Retinal pigment epithelial cell (primary cell): ENCODE data around the gene DDX1.
A peak's percentile ranks its signal among the peaks of the same experiment; 100 is the strongest.

ENCODE experiments used
- DNase-seq: peaks from one replicate; pipeline ENCODE4 v3.0.0-alpha.2; 2010; ENCODE audit warnings: low read depth
- H3K4me3 ChIP-seq: 2 replicates; pipeline ENCODE4 v1.5.1; 2011; ENCODE audit warnings: mild to moderate bottlenecking, low read length, control low read depth, moderate library complexity
- TF ChIP-seq, protein P1 (sequence below): conservative IDR thresholded peaks from 2 replicates; pipeline ENCODE4 v1.5.1; 2011; ENCODE audit warnings: low read depth, low read length, control low read depth, inconsistent platforms

Gene DDX1

GRCh38 chr2:15640261-15640711 lies 48.6 kb downstream of the DDX1 start:
- DNase-seq = peak; percentile 83
- no peak overlapping the region for H3K4me3 ChIP-seq
- TF ChIP-seq, protein P1, sequence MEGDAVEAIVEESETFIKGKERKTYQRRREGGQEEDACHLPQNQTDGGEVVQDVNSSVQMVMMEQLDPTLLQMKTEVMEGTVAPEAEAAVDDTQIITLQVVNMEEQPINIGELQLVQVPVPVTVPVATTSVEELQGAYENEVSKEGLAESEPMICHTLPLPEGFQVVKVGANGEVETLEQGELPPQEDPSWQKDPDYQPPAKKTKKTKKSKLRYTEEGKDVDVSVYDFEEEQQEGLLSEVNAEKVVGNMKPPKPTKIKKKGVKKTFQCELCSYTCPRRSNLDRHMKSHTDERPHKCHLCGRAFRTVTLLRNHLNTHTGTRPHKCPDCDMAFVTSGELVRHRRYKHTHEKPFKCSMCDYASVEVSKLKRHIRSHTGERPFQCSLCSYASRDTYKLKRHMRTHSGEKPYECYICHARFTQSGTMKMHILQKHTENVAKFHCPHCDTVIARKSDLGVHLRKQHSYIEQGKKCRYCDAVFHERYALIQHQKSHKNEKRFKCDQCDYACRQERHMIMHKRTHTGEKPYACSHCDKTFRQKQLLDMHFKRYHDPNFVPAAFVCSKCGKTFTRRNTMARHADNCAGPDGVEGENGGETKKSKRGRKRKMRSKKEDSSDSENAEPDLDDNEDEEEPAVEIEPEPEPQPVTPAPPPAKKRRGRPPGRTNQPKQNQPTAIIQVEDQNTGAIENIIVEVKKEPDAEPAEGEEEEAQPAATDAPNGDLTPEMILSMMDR = no peak

GRCh38 chr2:15640784-15641183 lies 49.1 kb downstream of the DDX1 start:
- no peak for DNase-seq
- TF ChIP-seq, protein P1 = no peak
- H3K4me3 ChIP-seq = no peak overlapping the region

DNA sequence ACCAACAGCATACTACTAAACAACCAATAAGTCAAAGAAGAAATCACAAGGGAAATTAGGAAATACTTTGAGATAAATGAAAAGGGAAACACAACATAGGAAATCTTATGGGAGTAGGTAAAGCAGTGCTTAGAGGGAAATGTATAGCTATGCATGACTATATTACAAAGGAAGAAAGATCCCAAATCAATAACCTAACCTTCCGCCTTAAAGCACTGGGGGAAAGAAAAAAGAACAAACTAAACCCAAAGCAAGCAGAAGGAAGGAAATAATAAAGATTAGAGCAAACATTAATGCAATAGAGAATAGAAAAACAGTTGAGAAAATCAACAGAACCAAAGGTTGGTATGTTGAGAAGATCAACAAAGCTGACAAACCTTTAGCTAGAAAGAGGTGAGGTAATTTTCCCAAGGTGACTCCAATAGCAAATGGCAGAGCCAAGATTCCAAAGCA lies 49.9 kb downstream of the DDX1 start:
- no peak for DNase-seq
- H3K4me3 ChIP-seq = no peak overlapping the region
- TF ChIP-seq, protein P1 = no peak

DNA sequence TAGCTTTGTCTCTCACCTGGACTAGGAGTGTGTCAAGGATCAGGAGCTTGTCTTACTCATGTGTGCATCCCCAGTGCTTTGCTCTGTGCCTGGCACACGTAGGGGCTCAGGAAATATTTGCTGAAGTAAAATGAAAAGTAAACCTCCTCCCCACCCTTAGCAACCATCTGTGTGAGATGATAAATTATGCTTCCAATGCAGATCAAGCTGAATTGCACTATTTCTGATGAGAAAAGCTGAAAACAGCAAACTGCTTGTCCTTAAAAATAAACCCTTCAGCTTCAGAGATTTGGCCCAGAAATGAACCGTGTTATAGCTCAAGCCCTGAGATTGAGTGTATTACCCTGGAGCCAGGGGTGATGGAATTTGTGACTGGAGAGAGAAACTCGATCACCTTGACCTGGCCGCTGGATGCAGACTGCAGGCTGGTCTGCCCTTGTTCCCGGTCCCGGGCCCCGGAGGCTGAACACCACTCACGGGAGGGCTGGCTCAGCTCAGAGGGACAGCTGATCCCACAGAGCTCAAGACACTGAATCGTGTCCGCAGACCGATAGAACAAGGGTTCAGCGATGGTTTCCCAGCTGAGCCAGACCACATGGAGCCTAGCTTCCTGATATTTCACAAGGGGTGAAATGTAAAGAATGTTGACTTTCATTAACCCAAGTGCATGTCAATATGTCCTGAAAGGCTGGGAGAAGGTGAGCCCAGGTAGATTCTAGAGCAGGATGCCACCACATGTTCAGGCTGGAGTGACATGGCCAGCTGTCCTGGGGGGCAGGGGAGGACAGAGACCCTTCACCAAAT lies 50.5 kb downstream of the DDX1 start:
- TF ChIP-seq, protein P1 = no peak
- DNase-seq = peak; percentile 40
- H3K4me3 ChIP-seq = no peak overlapping the region

- DNase-seq = no peak
- H3K4me3 ChIP-seq = no peak overlapping the region
- TF ChIP-seq, protein P1 = no peak
Measured at GRCh38 chr2:15642815-15643500, 51.3 kb downstream of the DDX1 start.

DNA sequence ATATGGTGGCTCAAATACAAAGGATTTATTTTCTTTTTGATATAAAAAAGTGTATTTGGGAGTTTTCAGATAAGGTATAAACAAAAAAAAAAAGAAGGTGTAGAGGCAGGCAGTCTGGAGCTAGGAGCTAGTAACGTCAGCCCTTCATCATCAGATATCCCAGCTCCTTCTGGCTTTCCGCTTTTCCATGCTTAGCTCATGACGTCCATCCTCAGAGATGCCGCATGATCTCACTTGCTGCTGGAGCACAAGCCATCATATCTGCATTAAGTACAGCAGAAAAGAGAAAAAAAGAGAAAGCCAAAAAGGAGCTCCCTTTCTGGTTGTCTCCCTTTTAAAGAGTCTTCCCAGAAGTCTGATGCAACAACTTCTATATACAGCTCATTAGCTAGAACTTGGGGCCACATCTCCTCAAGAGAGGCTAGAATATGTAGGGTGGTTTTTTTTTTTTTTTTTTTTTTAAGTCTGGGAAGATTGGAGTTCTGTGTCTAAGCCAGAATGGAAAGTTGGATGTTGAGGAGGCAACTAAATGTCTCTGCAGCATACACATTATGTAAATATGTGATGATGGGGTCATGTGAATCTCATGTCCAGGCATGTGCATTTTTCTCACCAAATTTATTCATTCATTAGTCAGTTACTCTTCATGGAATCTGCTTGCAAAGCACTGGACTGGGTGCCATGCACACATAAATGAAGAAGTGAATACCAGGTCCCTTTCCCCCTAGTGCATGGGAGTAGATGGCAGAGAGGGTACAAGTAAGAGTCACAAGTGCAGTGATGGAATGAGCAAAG lies 52.3 kb downstream of the DDX1 start:
- DNase-seq = no peak
- H3K4me3 ChIP-seq = no peak overlapping the region
- TF ChIP-seq, protein P1 = no peak
